ENCODE data around the gene CCSER1.
"Not testable (repeated sequence)": the region's sequence is repeated elsewhere in the genome, so short reads cannot be mapped to it uniquely, and the experiment has no call there.

Gene CCSER1

DNA sequence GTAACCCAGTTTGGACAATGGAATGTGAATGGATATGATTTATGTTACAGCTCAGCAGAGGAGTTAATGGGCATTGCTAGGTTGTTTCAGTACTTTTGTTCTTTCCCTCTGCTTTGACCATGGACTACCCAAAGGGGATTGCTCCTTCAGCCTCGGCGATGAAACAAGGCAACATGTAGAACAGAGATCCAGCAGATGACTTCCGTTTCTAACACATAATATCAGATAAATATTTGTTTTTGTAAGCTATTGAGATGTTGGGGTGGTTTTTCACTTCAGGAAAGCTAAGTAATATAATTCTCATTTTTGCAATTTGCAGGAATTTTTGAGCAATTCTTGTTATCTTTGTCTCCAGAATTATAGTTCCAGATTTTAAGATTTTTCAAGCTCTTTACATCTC lies 1241.9 kb downstream of the CCSER1 start:
- H3K27me3 ChIP-seq (ENCODE audit: insufficient read depth, low read length, poor library complexity, severe bottlenecking): no peaks in the 10 kb centered on the region
- TF ChIP-seq EZH2phosphoT487 (IDR thresholded peaks at IDR 0.05; ENCODE audit: borderline replicate concordance) (no peak), CTCF (conservative IDR thresholded peaks at IDR 0.05; ENCODE audit: low read length) (no peak)

GRCh38 chr4:91373546-91373945 lies 1246.4 kb downstream of the CCSER1 start:
- Histone ChIP-seq H3F3A (ENCODE audit: low read depth) (no peaks in the 10 kb centered on the region), H3K9me3 (ENCODE audit: insufficient read depth, low read depth, low read length) (no peaks in the 10 kb centered on the region), H4K20me1 (ENCODE audit: insufficient read depth, low read length, poor library complexity, severe bottlenecking) (no peaks in the 10 kb centered on the region), H3K79me2 (ENCODE audit: insufficient read depth, low read length) (no peaks in the 10 kb centered on the region), H3K9me2 (replicated peaks; ENCODE audit: low read depth, low read length) (no peaks in the 10 kb centered on the region), H3K4me2 (ENCODE audit: low read depth, low read length, poor library complexity, severe bottlenecking) (no peak overlapping the region), H2AFZ (ENCODE audit: low read length) (no peak overlapping the region), H3K36me3 (ENCODE audit: insufficient read depth, low read length) (no peaks in the 10 kb centered on the region), H3K27me3 (ENCODE audit: insufficient read depth, low read length, poor library complexity, severe bottlenecking) (no peaks in the 10 kb centered on the region), H3K4me3 (ENCODE audit: low read length, poor library complexity, severe bottlenecking) (no peak overlapping the region), H3K9ac (ENCODE audit: low read depth, low read length, poor library complexity, severe bottlenecking) (no peak overlapping the region), H3K4me1 (ENCODE audit: insufficient read depth, low read length, poor library complexity, severe bottlenecking) (no peaks in the 10 kb centered on the region)
- TF ChIP-seq EZH2phosphoT487 (IDR thresholded peaks at IDR 0.05; ENCODE audit: borderline replicate concordance) (no peak), CTCF (conservative IDR thresholded peaks at IDR 0.05; ENCODE audit: low read length) (no peak)

More for the DNA sequence above, 1241.9 kb downstream of the CCSER1 start:
- Histone ChIP-seq H4K20me1 (ENCODE audit: insufficient read depth, low read length, poor library complexity, severe bottlenecking) (no peaks in the 10 kb centered on the region), H2AFZ (ENCODE audit: low read length) (no peak overlapping the region), H3K9ac (ENCODE audit: low read depth, low read length, poor library complexity, severe bottlenecking) (no peak overlapping the region), H3K9me3 (ENCODE audit: insufficient read depth, low read depth, low read length) (no peaks in the 10 kb centered on the region), H3K9me2 (replicated peaks; ENCODE audit: low read depth, low read length) (no peaks in the 10 kb centered on the region), H3K79me2 (ENCODE audit: insufficient read depth, low read length) (no peaks in the 10 kb centered on the region), H3K4me2 (ENCODE audit: low read depth, low read length, poor library complexity, severe bottlenecking) (no peak overlapping the region), H3K4me3 (ENCODE audit: low read length, poor library complexity, severe bottlenecking) (no peak overlapping the region), H3F3A (ENCODE audit: low read depth) (no peaks in the 10 kb centered on the region), H3K4me1 (ENCODE audit: insufficient read depth, low read length, poor library complexity, severe bottlenecking) (no peaks in the 10 kb centered on the region), H3K36me3 (ENCODE audit: insufficient read depth, low read length) (no peaks in the 10 kb centered on the region)

GRCh38 chr4:91405431-91405830 lies 1278.2 kb downstream of the CCSER1 start:
- H3K9ac ChIP-seq (ENCODE audit: low read depth, low read length, poor library complexity, severe bottlenecking); H3K4me1 ChIP-seq (ENCODE audit: insufficient read depth, low read length, poor library complexity, severe bottlenecking); H3K79me2 ChIP-seq (ENCODE audit: insufficient read depth, low read length); H3K4me2 ChIP-seq (ENCODE audit: low read depth, low read length, poor library complexity, severe bottlenecking); H3K9me2 ChIP-seq (replicated peaks; ENCODE audit: low read depth, low read length); H3K36me3 ChIP-seq (ENCODE audit: insufficient read depth, low read length); H3K9me3 ChIP-seq (ENCODE audit: insufficient read depth, low read depth, low read length); H3K4me3 ChIP-seq (ENCODE audit: low read length, poor library complexity, severe bottlenecking); H3K27me3 ChIP-seq (ENCODE audit: insufficient read depth, low read length, poor library complexity, severe bottlenecking); H4K20me1 ChIP-seq (ENCODE audit: insufficient read depth, low read length, poor library complexity, severe bottlenecking); H3F3A ChIP-seq (ENCODE audit: low read depth); H2AFZ ChIP-seq (ENCODE audit: low read length): not testable (repeated sequence)

- Histone ChIP-seq H3K36me3 (ENCODE audit: insufficient read depth, low read length) (no peaks in the 10 kb centered on the region), H3K9ac (ENCODE audit: low read depth, low read length, poor library complexity, severe bottlenecking) (no peak overlapping the region), H3K79me2 (ENCODE audit: insufficient read depth, low read length) (no peaks in the 10 kb centered on the region), H2AFZ (ENCODE audit: low read length) (no peak overlapping the region), H3K4me2 (ENCODE audit: low read depth, low read length, poor library complexity, severe bottlenecking) (no peak overlapping the region), H3F3A (ENCODE audit: low read depth) (no peaks in the 10 kb centered on the region), H4K20me1 (ENCODE audit: insufficient read depth, low read length, poor library complexity, severe bottlenecking) (no peaks in the 10 kb centered on the region), H3K9me3 (ENCODE audit: insufficient read depth, low read depth, low read length) (no peaks in the 10 kb centered on the region; the same call in 1 of the 2 replicates), H3K9me2 (replicated peaks; ENCODE audit: low read depth, low read length) (no peaks in the 10 kb centered on the region), H3K4me3 (ENCODE audit: low read length, poor library complexity, severe bottlenecking) (no peak overlapping the region), H3K27me3 (ENCODE audit: insufficient read depth, low read length, poor library complexity, severe bottlenecking) (no peaks in the 10 kb centered on the region), H3K4me1 (ENCODE audit: insufficient read depth, low read length, poor library complexity, severe bottlenecking) (no peaks in the 10 kb centered on the region)
- TF ChIP-seq EZH2phosphoT487 (IDR thresholded peaks at IDR 0.05; ENCODE audit: borderline replicate concordance) (no peak), CTCF (conservative IDR thresholded peaks at IDR 0.05; ENCODE audit: low read length) (no peak)
Observed at GRCh38 chr4:91422011-91422410, 1294.8 kb downstream of the CCSER1 start.

All from Loucy (cell line).